Measurements from ENCODE around the gene NRARP. TPM values are rescaled to one million over a fixed set of nuclear protein-coding genes. Genes with fewer than 3 reads are reported as not detected.

The NRARP gene
- total and polyA plus RNA-seq, 7 donors, result 0.73 to 7.5 (median 3.5) TPM

GRCh38 chr9:137326445-137327065, 24.5 kb upstream of the NRARP start:
- WGBS, 3 donors, result 89 to 91% (median 89%) methylated on average over 19 of the region's 19 CpGs
- DNase-seq, result no peak
- H3K4me3 ChIP-seq, result no peak overlapping the region
- no peaks in the 10 kb centered on the region for H3K4me1 ChIP-seq
- H3K9me3 ChIP-seq, result no peaks in the 10 kb centered on the region
- H3K27ac ChIP-seq, result no peak overlapping the region
- no peak for TF ChIP-seq CTCF (IDR thresholded peaks at IDR 0.05)
- H3K27me3 ChIP-seq (ENCODE audit: insufficient read depth in 3 of 3, low read length in 2 of 3), result no peaks in the 10 kb centered on the region
- H3K36me3 ChIP-seq (ENCODE audit: insufficient read depth in 1 of 2, low read depth in 1 of 2), result no peaks in the 10 kb centered on the region
- intact Hi-C loops (cut with DNase I), result no loop called here
- no peak for ATAC-seq

GRCh38 chr9:137325799-137326198, 23.7 kb upstream of the NRARP start:
- 94% methylated on average over 12 of the region's 12 CpGs for WGBS, 3 donors
- no peak for TF ChIP-seq CTCF (IDR thresholded peaks at IDR 0.05)
- no peaks in the 10 kb centered on the region for H3K36me3 ChIP-seq (ENCODE audit: insufficient read depth in 1 of 2, low read depth in 1 of 2)
- H3K4me3 ChIP-seq, result no peak overlapping the region
- H3K4me1 ChIP-seq, result no peaks in the 10 kb centered on the region
- DNase-seq (no peak), ATAC-seq (no peak)
- no peak overlapping the region for H3K27ac ChIP-seq
- intact Hi-C loops (cut with DNase I), result no loop called here
- no peaks in the 10 kb centered on the region for H3K27me3 ChIP-seq (ENCODE audit: insufficient read depth in 3 of 3, low read length in 2 of 3)
- no peaks in the 10 kb centered on the region for H3K9me3 ChIP-seq

- intact Hi-C loops (cut with DNase I), result no loop called here
- H3K4me1 ChIP-seq, result no peaks in the 10 kb centered on the region
- H3K36me3 ChIP-seq (ENCODE audit: insufficient read depth in 1 of 2, low read depth in 1 of 2), result no peaks in the 10 kb centered on the region
- no peaks in the 10 kb centered on the region for H3K9me3 ChIP-seq
- H3K27ac ChIP-seq, result no peak overlapping the region
- WGBS, 3 donors, result 82 to 85% (median 82%) methylated on average over 10 of the region's 10 CpGs
- no peak for TF ChIP-seq CTCF (IDR thresholded peaks at IDR 0.05)
- no peak overlapping the region for H3K4me3 ChIP-seq
- ATAC-seq, result no peak
- DNase-seq, result no peak
- H3K27me3 ChIP-seq (ENCODE audit: insufficient read depth in 3 of 3, low read length in 2 of 3), result no peaks in the 10 kb centered on the region
These were observed 23.1 kb upstream of the NRARP start for GRCh38 chr9:137325124-137325523.

- Histone ChIP-seq H3K27ac (no peak overlapping the region), H3K36me3 (ENCODE audit: insufficient read depth in 1 of 2, low read depth in 1 of 2) (no peaks in the 10 kb centered on the region), H3K9me3 (no peaks in the 10 kb centered on the region), H3K4me3 (no peak overlapping the region), H3K27me3 (ENCODE audit: insufficient read depth in 3 of 3, low read length in 2 of 3) (no peaks in the 10 kb centered on the region), H3K4me1 (peaks cover 6% of the 10 kb centered on the region)
- DNase-seq (no peak), ATAC-seq (no peak)
- 94 to 98% (median 95%) methylated on average over 32 to 37 of the region's 37 CpGs for WGBS, 3 donors
- intact Hi-C loops (cut with DNase I), result no loop called here
- no peak for TF ChIP-seq CTCF (IDR thresholded peaks at IDR 0.05)
These were observed 21.7 kb upstream of the NRARP start for GRCh38 chr9:137323531-137324331.
